Measurements from ENCODE around the gene MARCHF5.

The MARCHF5 gene

GRCh38 chr10:92248566-92248965 is 42.4 kb upstream of the MARCHF5 start:
- H3K27ac ChIP-seq, result no peak overlapping the region
- TF ChIP-seq CTCF (IDR thresholded peaks at IDR 0.05), result no peak
- no peaks in the 10 kb centered on the region for H3K27me3 ChIP-seq
- H3K9me3 ChIP-seq, result no peaks in the 10 kb centered on the region
- H3K4me3 ChIP-seq (ENCODE audit: low read depth in 1 of 2, low read length in 1 of 2), result no peak overlapping the region
- H3K36me3 ChIP-seq, result no peaks in the 10 kb centered on the region
- H3K4me1 ChIP-seq (ENCODE audit: control insufficient read depth in 1 of 2, insufficient read depth in 1 of 2, low read depth in 1 of 2, low read length in 1 of 2), result peaks cover under 1% of the 10 kb centered on the region in 2 experiments

- no peak overlapping the region for H3K4me3 ChIP-seq (ENCODE audit: low read depth in 1 of 2, low read length in 1 of 2)
- no peaks in the 10 kb centered on the region for H3K27me3 ChIP-seq
- H3K9me3 ChIP-seq, result no peaks in the 10 kb centered on the region
- no peaks in the 10 kb centered on the region for H3K36me3 ChIP-seq
- no peaks in the 10 kb centered on the region for H3K4me1 ChIP-seq (ENCODE audit: control insufficient read depth in 1 of 2, insufficient read depth in 1 of 2, low read depth in 1 of 2, low read length in 1 of 2)
- H3K27ac ChIP-seq, result no peak overlapping the region
- no peak for TF ChIP-seq CTCF (IDR thresholded peaks at IDR 0.05)
Measured at GRCh38 chr10:92263396-92263795, 27.6 kb upstream of the MARCHF5 start.

GRCh38 chr10:92264249-92264648 is 26.7 kb upstream of the MARCHF5 start:
- no peaks in the 10 kb centered on the region for H3K36me3 ChIP-seq
- H3K4me3 ChIP-seq (ENCODE audit: low read depth in 1 of 2, low read length in 1 of 2), result no peak overlapping the region
- H3K4me1 ChIP-seq (ENCODE audit: control insufficient read depth in 1 of 2, insufficient read depth in 1 of 2, low read depth in 1 of 2, low read length in 1 of 2), result no peaks in the 10 kb centered on the region
- H3K27ac ChIP-seq, result no peak overlapping the region
- H3K9me3 ChIP-seq, result no peaks in the 10 kb centered on the region
- H3K27me3 ChIP-seq, result no peaks in the 10 kb centered on the region
- no peak for TF ChIP-seq CTCF (IDR thresholded peaks at IDR 0.05)

GRCh38 chr10:92265687-92266258 is 25.2 kb upstream of the MARCHF5 start:
- Histone ChIP-seq H3K9me3 (no peaks in the 10 kb centered on the region), H3K27ac (no peak overlapping the region)
- no peak for TF ChIP-seq CTCF (IDR thresholded peaks at IDR 0.05)

GRCh38 chr10:92267343-92267742 is 23.6 kb upstream of the MARCHF5 start:
- no peaks in the 10 kb centered on the region for H3K9me3 ChIP-seq
- H3K36me3 ChIP-seq, result no peaks in the 10 kb centered on the region
- TF ChIP-seq CTCF (IDR thresholded peaks at IDR 0.05), result no peak
- H3K27me3 ChIP-seq, result no peaks in the 10 kb centered on the region
- no peaks in the 10 kb centered on the region for H3K4me1 ChIP-seq (ENCODE audit: control insufficient read depth in 1 of 2, insufficient read depth in 1 of 2, low read depth in 1 of 2, low read length in 1 of 2)
- no peak overlapping the region for H3K27ac ChIP-seq
- no peak overlapping the region for H3K4me3 ChIP-seq (ENCODE audit: low read depth in 1 of 2, low read length in 1 of 2)

More at GRCh38 chr10:92265687-92266258, 25.2 kb upstream of the MARCHF5 start:
- Histone ChIP-seq H3K36me3 (no peaks in the 10 kb centered on the region), H3K27me3 (no peaks in the 10 kb centered on the region), H3K4me3 (ENCODE audit: low read depth in 1 of 2, low read length in 1 of 2) (no peak overlapping the region), H3K4me1 (ENCODE audit: control insufficient read depth in 1 of 2, insufficient read depth in 1 of 2, low read depth in 1 of 2, low read length in 1 of 2) (no peaks in the 10 kb centered on the region)

GRCh38 chr10:92268748-92269147 is 22.2 kb upstream of the MARCHF5 start:
- H3K27ac ChIP-seq, result no peak overlapping the region
- no peaks in the 10 kb centered on the region for H3K9me3 ChIP-seq
- H3K4me3 ChIP-seq (ENCODE audit: low read depth in 1 of 2, low read length in 1 of 2), result no peak overlapping the region
- H3K36me3 ChIP-seq, result no peaks in the 10 kb centered on the region
- H3K27me3 ChIP-seq, result no peaks in the 10 kb centered on the region
- no peak for TF ChIP-seq CTCF (IDR thresholded peaks at IDR 0.05)
- no peaks in the 10 kb centered on the region for H3K4me1 ChIP-seq (ENCODE audit: control insufficient read depth in 1 of 2, insufficient read depth in 1 of 2, low read depth in 1 of 2, low read length in 1 of 2)
